HUES64 (cell line): Measurements from ENCODE around the gene GFOD1.

Experiments used
- H3K27ac ChIP-seq: 2 replicates; pipeline ENCODE4 v1.7.0; 2013; ENCODE audit warnings: low read depth, low read length, inconsistent platforms
- H3K27me3 ChIP-seq: 2 replicates; pipeline ENCODE4 v1.6.1; 2013; ENCODE audit warnings: mild to moderate bottlenecking, low read length; ENCODE audit not compliant: insufficient read depth
- H3K36me3 ChIP-seq: 2 replicates; pipeline ENCODE4 v1.6.1; 2013; ENCODE audit warnings: mild to moderate bottlenecking, low read length; ENCODE audit not compliant: insufficient read depth
- H3K4me1 ChIP-seq: 2 replicates; pipeline ENCODE4 v1.6.1; 2013; ENCODE audit warnings: mild to moderate bottlenecking, low read length, moderate library complexity; ENCODE audit not compliant: insufficient read depth
- H3K4me3 ChIP-seq: 2 replicates; pipeline ENCODE4 v1.5.1; 2013; ENCODE audit warnings: mild to moderate bottlenecking, low read length, moderate library complexity
- H3K9ac ChIP-seq: 2 replicates; pipeline ENCODE4 v1.6.1; 2013; ENCODE audit warnings: mild to moderate bottlenecking, low read depth, low read length
- H3K9me3 ChIP-seq: 2 replicates; pipeline ENCODE4 v1.6.1; 2013; ENCODE audit warnings: low read depth, low read length; ENCODE audit not compliant: insufficient read depth
- WGBS: fragments of 150-250, 120-280 bp; methylation state at CpG from one replicate; pipeline ENCODE4 v1.1.7; 2013; ENCODE audit warnings: missing lambda C conversion rate; 5-methylcytosine and 5-hydroxymethylcytosine counted together

Gene GFOD1

DNA sequence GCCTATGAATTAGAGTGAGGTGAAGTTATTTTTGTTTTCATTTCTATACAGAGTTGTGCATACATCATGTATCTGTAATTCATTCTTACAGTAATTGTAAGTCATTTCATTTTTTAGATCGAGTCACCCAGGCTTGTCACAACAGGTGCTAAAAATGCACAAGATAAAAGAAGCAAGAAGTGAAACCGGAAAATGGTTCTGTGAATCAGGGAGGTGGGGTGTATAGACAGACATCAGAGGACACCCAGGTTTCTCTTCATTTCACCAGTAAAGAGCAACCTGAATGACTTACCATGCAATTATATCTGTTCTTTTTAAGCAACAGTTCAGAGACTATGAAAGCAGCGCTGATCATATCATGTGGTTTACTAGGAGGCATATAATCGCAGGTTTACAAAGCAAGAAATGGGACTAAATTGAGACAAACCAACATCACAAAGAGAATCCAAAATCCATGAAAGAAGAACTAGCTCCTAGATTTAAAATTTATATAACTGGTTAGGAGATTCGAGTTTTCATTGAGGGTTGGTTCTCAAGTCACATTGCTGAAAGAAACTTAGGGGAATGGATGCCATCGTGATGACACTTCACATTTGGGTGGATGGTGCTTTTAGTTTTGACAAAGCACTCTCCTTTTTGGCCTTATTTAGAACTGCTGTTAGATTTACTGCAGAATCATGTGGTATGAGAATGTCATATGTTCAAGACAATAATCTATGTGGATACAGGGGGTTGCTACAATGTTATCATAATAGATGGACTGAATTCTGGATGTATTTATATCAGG lies 131.2 kb downstream of the GFOD1 start:
- Histone ChIP-seq H3K4me3 (no peak overlapping the region), H3K9ac (no peak overlapping the region), H3K4me1 (peaks cover 43% of the 10 kb centered on the region), H3K27ac (no peak overlapping the region), H3K36me3 (no peaks in the 10 kb centered on the region), H3K9me3 (no peaks in the 10 kb centered on the region), H3K27me3 (no peaks in the 10 kb centered on the region)
- 81% methylated on average over 6 of the region's 6 CpGs for WGBS

DNA sequence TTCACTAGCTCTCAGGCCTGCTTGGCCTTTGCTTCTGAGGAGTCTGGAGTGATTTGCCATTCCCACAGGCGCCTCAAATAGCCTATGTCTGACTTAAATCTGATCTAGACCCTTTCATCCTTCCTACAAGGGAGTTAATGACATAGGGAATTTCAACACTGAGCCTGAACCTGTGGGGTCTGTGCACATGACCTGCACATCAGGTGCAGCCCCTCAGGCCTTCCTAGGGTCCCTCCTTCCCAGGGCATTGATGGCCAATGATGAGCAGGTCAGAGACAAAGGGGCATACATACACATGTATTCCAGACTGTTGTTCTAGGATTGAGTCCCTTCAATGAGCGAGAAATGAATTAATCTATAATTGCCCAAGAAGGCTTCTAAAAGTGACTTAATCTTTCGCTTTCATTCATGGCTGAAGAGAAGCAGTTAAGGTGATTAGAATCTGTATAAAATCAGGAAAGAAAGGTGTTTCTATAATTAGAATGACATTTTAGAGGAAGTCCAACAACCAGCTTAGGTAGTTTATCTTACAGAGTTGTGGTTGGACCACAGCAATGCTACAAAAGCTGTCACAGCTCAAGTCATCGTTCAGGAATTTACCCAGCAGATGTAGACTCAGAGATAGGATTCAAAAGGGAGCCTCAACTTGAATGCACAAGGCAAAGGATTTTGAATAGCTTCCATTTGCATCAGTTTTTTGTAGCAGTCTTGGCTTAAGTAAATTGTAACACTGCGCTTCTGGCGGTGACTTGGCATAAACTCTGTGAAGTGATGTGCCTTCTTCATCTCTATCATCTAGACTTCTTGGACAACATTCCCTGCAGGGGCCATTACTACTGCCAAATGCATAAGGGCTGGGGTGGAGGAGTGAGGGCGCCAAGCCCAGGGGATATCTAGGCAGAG lies 132.1 kb downstream of the GFOD1 start:
- no peaks in the 10 kb centered on the region for H3K27me3 ChIP-seq
- H3K4me1 ChIP-seq = peaks cover 52% of the 10 kb centered on the region
- 77% methylated on average over 7 of the region's 7 CpGs for WGBS
- no peaks in the 10 kb centered on the region for H3K36me3 ChIP-seq
- H3K4me3 ChIP-seq = no peak overlapping the region
- H3K27ac ChIP-seq = no peak overlapping the region
- H3K9me3 ChIP-seq = no peaks in the 10 kb centered on the region
- no peak overlapping the region for H3K9ac ChIP-seq

DNA sequence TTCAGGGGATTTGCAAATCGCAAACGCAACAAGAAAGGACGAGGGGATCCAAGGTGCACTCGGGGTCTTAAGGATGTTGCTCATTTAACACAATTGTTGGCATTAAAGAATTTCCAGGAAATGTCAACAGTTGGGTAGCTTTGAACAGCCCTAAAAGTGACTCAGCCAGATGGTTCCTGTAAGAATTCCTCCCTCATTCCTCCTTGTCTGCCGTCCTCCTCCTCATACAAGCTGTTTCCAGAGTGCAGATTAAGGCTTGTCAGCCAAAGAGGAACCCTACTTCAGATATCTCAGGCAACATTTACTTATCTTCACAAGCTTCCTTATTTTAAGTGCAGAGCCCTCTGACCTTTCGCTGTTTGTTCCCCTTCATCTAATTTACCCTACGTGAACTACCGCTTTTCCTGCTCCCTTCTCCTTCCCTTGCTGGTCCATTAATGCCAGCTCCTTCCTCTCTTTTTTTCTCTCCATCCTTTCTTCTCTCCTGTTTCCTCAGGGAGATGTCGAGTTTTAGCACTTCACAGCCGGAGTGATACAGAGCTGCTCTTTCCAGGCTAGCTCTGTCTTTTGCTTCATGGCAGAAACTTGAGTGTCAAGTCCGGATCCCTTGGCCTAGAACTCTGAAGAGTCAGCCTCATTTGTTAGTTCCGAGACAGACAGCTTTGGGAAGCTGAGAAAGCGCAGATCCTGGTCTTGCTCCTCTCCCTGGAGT lies 132.9 kb downstream of the GFOD1 start:
- no peak overlapping the region for H3K9ac ChIP-seq
- WGBS = 86% methylated on average over 13 of the region's 13 CpGs
- H3K4me1 ChIP-seq = peaks cover 52% of the 10 kb centered on the region

DNA sequence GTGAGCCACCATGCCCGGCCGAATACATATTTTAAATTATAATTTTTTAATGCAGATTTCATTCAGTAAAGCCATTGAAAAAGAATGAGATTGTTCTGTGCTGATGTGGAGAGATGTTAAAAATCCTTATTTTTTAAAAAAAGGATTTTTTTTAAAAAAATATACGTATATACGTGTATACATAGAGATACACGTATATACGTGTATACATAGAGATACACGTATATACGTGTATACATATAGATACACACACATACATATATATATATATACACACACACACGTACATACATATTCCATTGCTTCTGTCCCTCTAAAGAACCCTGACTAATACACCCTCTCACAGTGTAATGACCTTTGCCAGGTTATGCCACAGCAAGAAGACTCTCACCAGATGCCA lies 135.2 kb downstream of the GFOD1 start:
- H3K9me3 ChIP-seq = no peaks in the 10 kb centered on the region
- no peaks in the 10 kb centered on the region for H3K27me3 ChIP-seq
- WGBS = 97% methylated on average over 9 of the region's 9 CpGs
- H3K4me3 ChIP-seq = no peak overlapping the region
- H3K4me1 ChIP-seq = peaks cover 41% of the 10 kb centered on the region
- no peak overlapping the region for H3K27ac ChIP-seq
- no peak overlapping the region for H3K9ac ChIP-seq
- no peaks in the 10 kb centered on the region for H3K36me3 ChIP-seq

More for the DNA sequence above, 132.9 kb downstream of the GFOD1 start:
- H3K36me3 ChIP-seq = no peaks in the 10 kb centered on the region
- no peak overlapping the region for H3K4me3 ChIP-seq
- H3K27me3 ChIP-seq = no peaks in the 10 kb centered on the region
- H3K27ac ChIP-seq = no peak overlapping the region
- no peaks in the 10 kb centered on the region for H3K9me3 ChIP-seq

DNA sequence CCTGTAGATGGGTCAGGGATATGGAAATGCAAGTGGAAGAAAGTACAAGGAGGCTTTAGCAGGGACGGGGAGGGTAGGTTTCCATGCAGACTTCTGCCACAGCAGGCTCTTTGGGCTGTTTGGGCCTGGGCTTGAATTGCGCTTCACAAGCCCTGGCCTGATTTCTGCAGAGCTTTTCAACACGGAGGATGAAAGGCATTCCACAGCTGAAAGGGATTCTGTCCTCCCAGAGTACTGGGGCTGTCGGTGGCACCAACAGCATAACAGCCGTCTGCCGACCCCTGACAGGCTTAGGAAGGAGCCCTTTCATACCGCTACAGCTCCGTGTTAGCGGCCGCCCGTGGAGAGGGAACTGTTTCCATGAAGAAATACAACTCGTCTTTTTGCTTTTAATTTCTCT lies 136.1 kb downstream of the GFOD1 start:
- 44% methylated on average over 12 of the region's 12 CpGs for WGBS
- H3K27ac ChIP-seq = peak overlapping the region; percentile 59; the same call in 1 of the 2 replicates

DNA sequence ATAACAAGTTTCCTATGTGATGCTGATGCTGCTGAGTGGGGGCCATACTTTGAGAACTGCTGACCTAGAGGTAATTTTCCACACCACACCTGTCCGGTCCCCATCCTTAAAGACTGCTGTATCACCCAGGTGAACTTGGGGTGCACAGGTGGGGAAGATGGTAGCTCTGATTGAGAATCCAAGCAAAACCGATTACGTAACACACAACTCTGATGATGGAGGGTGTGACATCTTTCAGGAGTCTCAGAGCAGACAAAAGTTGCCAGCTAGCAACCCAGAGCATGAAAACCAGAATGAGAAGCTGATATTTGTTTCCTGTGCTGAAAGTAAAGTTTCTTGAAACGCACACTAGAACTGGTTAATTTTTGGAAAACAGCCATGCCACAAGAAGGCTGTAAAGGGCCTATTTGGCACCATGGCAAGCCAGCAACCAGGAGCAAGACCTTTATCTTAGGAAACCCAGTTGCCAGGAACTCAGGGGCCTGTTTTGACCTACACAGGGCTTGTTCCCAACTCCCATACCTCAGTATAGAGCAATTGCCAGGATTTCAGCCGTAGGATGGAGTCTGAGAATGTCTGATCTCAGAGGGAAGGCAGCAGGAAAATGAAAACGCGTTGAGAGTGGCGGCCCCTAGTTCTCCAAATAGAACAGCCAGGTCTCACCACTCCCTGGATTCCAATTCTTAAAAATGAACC lies 137.4 kb downstream of the GFOD1 start:
- Histone ChIP-seq H3K9ac (no peak overlapping the region), H3K4me3 (no peak overlapping the region), H3K27ac (no peak overlapping the region), H3K27me3 (no peaks in the 10 kb centered on the region), H3K4me1 (peaks cover 20% of the 10 kb centered on the region; the same call in 1 of the 2 replicates), H3K9me3 (no peaks in the 10 kb centered on the region), H3K36me3 (no peaks in the 10 kb centered on the region)
- 94% methylated on average over 8 of the region's 8 CpGs for WGBS

More for the DNA sequence above, 136.1 kb downstream of the GFOD1 start:
- Histone ChIP-seq H3K9ac (no peak overlapping the region; the same call in 1 of the 2 replicates), H3K27me3 (no peaks in the 10 kb centered on the region), H3K4me3 (no peak overlapping the region), H3K36me3 (no peaks in the 10 kb centered on the region), H3K4me1 (peaks cover 32% of the 10 kb centered on the region; the same call in 1 of the 2 replicates), H3K9me3 (no peaks in the 10 kb centered on the region)

DNA sequence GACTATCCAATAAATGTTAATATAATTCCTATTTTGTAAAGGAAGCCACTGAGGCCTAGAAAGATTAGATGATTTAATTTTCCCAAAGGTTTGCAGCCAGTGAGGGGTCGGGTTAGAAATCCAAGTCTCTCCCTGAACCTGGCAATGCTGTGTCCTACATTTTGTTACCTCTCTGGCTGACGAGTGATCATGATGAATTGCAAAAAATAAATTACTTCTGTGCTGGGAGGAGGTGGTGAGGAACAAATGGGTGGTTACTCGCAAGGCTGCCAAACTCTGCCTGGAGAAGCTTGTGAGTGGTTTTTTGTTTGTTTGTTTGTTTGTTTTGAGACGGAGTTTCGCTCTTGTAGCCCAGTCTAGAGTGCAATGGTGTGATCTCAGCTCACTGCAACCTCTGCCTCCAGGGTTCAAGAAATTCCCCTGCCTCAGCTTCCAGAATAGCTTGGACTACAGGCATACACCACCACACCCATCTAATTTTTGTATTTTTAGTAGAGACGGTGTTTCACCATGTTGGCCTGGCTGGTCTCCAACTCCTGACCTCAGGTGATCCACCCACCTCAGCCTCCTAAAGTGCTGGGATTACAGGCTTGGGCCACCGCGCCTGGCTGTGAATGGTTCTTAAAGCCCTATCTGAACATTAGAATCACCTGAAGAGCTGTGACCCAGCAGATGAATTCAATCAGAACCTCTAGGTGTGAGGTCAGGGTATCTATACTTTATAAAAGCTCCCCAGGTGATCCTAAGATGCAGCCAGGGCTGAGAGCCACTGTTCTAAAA lies 138.9 kb downstream of the GFOD1 start:
- Histone ChIP-seq H3K4me1 (peaks cover 12% of the 10 kb centered on the region; the same call in 1 of the 2 replicates), H3K9ac (no peak overlapping the region), H3K36me3 (no peaks in the 10 kb centered on the region), H3K4me3 (no peak overlapping the region), H3K27me3 (no peaks in the 10 kb centered on the region), H3K27ac (no peak overlapping the region), H3K9me3 (no peaks in the 10 kb centered on the region)
- WGBS = 94% methylated on average over 8 of the region's 8 CpGs

DNA sequence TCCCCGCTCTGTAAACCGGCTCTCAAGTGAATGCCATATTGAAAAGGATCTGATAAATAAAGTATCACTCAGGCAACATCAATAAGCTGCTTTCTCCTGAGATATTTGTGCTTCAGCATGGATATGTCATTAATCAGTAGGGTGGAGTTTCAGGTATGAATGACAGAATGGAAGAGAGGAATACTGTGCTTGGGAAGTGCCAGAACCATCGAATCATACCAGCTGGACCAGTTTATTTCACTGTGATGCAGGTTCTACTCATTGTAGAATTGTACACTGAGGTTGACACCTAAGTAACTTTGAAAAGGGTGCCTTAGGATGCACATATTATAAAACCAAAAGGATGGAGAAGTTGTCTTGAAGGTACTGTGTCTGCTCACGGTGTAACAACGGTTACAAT lies 141.2 kb downstream of the GFOD1 start:
- Histone ChIP-seq H3K9ac (no peak overlapping the region), H3K9me3 (no peaks in the 10 kb centered on the region), H3K4me3 (no peak overlapping the region), H3K36me3 (no peaks in the 10 kb centered on the region), H3K27ac (no peak overlapping the region), H3K4me1 (peaks cover 10% of the 10 kb centered on the region; the same call in 1 of the 2 replicates), H3K27me3 (no peaks in the 10 kb centered on the region)
- 90% methylated on average over 5 of the region's 5 CpGs for WGBS

DNA sequence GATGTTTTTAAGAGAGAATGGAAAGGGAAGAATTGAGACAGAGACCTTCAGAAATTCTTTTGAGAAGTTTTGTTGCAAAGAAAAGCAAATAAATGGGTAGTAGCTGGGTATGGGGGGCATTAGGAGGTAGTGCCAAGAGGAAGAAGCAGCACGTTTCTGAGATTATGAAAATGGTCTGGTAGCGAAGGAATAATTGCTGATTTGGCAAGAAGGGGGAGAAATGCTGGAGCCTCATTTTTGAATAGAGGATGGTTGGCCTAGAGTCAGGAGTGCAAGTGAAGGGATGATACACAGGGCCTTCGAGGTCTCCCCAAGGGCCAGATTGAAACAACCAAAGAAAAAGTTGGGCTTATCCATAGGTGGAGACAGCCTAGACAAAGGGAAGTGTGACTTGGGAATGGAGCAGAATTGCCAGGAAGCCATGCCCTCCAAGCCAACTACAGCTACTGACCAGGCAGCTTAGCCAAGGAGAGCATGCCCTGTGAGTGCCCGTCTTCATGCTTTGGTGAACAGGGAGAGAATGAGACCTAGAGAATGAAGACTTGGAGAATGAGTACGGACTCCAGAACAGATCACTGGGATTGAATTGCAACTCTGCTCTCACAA lies 144.9 kb downstream of the GFOD1 start:
- no peaks in the 10 kb centered on the region for H3K9me3 ChIP-seq
- no peak overlapping the region for H3K27ac ChIP-seq
- WGBS = 81% methylated on average over 5 of the region's 5 CpGs
- H3K4me3 ChIP-seq = no peak overlapping the region
- H3K9ac ChIP-seq = no peak overlapping the region
- H3K36me3 ChIP-seq = no peaks in the 10 kb centered on the region
- no peaks in the 10 kb centered on the region for H3K27me3 ChIP-seq
- H3K4me1 ChIP-seq = no peaks in the 10 kb centered on the region
